DOHH2 (cell line): Measurements from ENCODE around the gene RRP1.

Source experiments
- EZH2phosphoT487 ChIP-seq: fragments of 200-600 bp; sonication (generic); IDR thresholded peaks from 2 replicates; pipeline ENCODE4 v1.6.1; 2017; ENCODE audit warnings: borderline replicate concordance, mild to moderate bottlenecking, antibody characterized with exemption, low read length, moderate library complexity, mixed read lengths
- TF ChIP-seq, protein P1 (sequence below): fragments of 200-600 bp; sonication (generic); IDR thresholded peaks from one replicate; pipeline ENCODE4 v1.5.1; 2014; ENCODE audit warnings: antibody characterized with exemption, mild to moderate bottlenecking, low read depth, low read length; ENCODE audit not compliant: poor library complexity, severe bottlenecking

DNA sequence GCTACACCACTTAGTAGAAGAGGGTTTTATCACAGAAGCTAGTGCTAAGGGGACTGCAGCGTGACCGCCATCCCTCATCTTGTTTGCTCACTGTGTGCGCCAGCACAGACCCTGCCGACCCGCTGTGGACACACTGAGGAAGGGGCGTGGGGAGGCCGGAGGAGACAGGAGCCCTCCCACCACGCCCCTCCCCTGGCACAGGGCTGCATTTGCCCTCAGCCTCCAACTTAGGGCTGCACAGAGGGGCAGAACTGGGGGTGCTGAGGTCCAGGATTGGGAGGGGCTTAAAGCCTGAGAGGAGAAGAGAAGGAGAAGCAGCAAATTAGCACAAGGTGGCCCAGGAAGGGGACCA, 37.2 kb downstream of the RRP1 start:
- TF ChIP-seq, protein P1, sequence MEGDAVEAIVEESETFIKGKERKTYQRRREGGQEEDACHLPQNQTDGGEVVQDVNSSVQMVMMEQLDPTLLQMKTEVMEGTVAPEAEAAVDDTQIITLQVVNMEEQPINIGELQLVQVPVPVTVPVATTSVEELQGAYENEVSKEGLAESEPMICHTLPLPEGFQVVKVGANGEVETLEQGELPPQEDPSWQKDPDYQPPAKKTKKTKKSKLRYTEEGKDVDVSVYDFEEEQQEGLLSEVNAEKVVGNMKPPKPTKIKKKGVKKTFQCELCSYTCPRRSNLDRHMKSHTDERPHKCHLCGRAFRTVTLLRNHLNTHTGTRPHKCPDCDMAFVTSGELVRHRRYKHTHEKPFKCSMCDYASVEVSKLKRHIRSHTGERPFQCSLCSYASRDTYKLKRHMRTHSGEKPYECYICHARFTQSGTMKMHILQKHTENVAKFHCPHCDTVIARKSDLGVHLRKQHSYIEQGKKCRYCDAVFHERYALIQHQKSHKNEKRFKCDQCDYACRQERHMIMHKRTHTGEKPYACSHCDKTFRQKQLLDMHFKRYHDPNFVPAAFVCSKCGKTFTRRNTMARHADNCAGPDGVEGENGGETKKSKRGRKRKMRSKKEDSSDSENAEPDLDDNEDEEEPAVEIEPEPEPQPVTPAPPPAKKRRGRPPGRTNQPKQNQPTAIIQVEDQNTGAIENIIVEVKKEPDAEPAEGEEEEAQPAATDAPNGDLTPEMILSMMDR = no peak
- no peak for TF ChIP-seq EZH2phosphoT487
